Measurements from ENCODE around the gene MACROD1. TPM values are rescaled to one million over a fixed set of nuclear protein-coding genes. Genes with fewer than 3 reads are reported as not detected.

Gene MACROD1
- total RNA-seq, 1 donor from 2014 or later: 91.9 TPM

DNA sequence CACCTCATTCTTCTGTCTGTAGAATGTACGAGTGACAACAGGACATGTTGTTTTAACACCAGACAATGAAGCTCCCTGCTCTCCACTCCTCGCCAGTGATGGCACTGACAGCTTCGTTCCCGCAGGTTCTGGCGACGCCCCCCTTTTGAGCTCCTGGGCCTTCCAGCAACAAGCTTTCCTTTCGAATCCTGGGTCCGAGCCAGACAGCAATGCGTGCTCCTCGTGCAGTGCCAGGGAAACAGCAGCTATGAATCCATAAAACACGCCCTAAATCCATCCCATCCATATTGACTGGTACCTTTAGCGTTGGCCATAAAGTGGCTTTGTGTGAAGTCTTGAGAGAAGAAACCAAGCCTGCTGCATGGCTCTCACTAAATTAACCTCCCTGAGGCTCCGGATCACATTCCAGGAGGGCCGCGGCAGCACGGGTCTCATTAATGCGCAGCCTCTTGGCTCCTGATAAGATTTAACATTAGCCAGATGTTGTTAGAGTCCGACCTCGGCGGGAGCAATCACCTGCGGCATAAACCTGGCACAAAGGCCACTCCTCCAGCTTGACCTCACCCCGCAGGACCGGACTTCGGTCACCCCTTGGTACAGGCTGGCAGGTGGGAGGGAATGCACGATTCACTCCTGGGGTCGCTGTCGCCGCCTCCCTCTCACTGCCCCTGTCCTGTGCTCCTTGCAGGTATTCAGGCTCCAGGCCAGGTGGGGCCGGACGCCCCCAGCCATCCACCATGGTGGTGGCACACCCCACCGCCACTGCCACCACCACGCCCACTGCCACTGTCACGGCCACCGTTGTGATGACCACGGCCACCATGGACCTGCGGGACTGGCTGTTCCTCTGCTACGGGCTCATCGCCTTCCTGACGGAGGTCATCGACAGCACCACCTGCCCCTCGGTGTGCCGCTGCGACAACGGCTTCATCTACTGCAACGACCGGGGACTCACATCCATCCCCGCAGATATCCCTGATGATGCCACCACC is 50.1 kb downstream of the MACROD1 start:
- Histone ChIP-seq H3K27ac (ENCODE audit: low read depth, low read length) (no peak overlapping the region), H3K27me3 (ENCODE audit: control insufficient read depth in 3 of 3, insufficient read depth in 3 of 3, low read length in 3 of 3) (no peaks in the 10 kb centered on the region), H3K36me3 (ENCODE audit: control insufficient read depth in 3 of 3, insufficient read depth in 3 of 3, low read length in 3 of 3) (peaks cover 5 to 18% (median 6%) of the 10 kb centered on the region in 3 donors), H3K9ac (ENCODE audit: low read depth in 1 of 3, low read length in 3 of 3) (no peak overlapping the region), H3K9me3 (ENCODE audit: control insufficient read depth in 3 of 3, low read length in 3 of 3) (no peaks in the 10 kb centered on the region), H3K4me3 (ENCODE audit: low read length in 3 of 3) (no peak overlapping the region), H3K4me1 (ENCODE audit: control insufficient read depth in 3 of 3, insufficient read depth in 3 of 3, low read length in 3 of 3) (peaks cover 0 to 10% (median 6%) of the 10 kb centered on the region in 3 donors)

DNA sequence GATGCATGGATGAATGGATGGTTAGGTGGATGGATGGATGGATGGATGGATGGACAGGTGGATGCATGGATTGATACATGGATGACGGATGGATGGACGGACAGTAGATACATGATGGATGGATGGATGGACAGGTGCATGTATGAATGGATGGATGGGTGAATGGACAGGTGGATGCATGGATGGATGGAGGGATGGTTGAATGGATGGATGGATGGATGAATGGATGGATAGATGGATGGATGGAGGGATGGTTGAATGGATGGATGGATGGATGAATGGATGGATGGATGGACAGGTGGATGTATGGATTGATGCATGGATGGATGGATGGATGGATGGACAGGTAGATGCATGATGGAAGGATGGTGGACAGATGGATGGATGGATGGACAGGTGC is 51.7 kb downstream of the MACROD1 start:
- peaks cover 0 to 14% (median 3%) of the 10 kb centered on the region in 3 donors for H3K4me1 ChIP-seq (ENCODE audit: control insufficient read depth in 3 of 3, insufficient read depth in 3 of 3, low read length in 3 of 3)
- H3K9ac ChIP-seq (ENCODE audit: low read depth in 1 of 3, low read length in 3 of 3): no peak overlapping the region
- H3K27ac ChIP-seq (ENCODE audit: low read depth, low read length): no peak overlapping the region
- no peak overlapping the region for H3K4me3 ChIP-seq (ENCODE audit: low read length in 3 of 3)
- H3K27me3 ChIP-seq (ENCODE audit: control insufficient read depth in 3 of 3, insufficient read depth in 3 of 3, low read length in 3 of 3): no peaks in the 10 kb centered on the region
- H3K36me3 ChIP-seq (ENCODE audit: control insufficient read depth in 3 of 3, insufficient read depth in 3 of 3, low read length in 3 of 3): peaks cover 5 to 18% (median 6%) of the 10 kb centered on the region in 3 donors
- no peaks in the 10 kb centered on the region for H3K9me3 ChIP-seq (ENCODE audit: control insufficient read depth in 3 of 3, low read length in 3 of 3)

DNA sequence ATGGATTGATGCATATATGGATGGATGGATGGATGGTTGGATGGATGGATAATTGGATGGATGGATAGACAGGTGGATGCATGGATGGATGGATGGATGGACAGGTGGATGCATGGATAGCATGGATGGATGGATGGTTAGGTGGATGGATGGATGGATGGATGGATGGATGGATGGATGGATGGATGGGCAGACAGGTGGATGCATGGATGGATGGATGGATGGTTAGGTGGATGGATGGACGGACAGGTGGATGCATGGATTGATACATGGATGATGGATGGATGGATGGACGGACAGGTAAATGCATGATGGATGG is 52.5 kb downstream of the MACROD1 start:
- Histone ChIP-seq H3K27ac (ENCODE audit: low read depth, low read length) (no peak overlapping the region), H3K4me1 (ENCODE audit: control insufficient read depth in 3 of 3, insufficient read depth in 3 of 3, low read length in 3 of 3) (peaks cover 2 to 22% (median 2%) of the 10 kb centered on the region in 3 donors), H3K9me3 (ENCODE audit: control insufficient read depth in 3 of 3, low read length in 3 of 3) (no peaks in the 10 kb centered on the region), H3K27me3 (ENCODE audit: control insufficient read depth in 3 of 3, insufficient read depth in 3 of 3, low read length in 3 of 3) (no peaks in the 10 kb centered on the region), H3K4me3 (ENCODE audit: low read length in 3 of 3) (no peak overlapping the region), H3K36me3 (ENCODE audit: control insufficient read depth in 3 of 3, insufficient read depth in 3 of 3, low read length in 3 of 3) (peaks cover 5 to 18% (median 6%) of the 10 kb centered on the region in 3 donors), H3K9ac (ENCODE audit: low read depth in 1 of 3, low read length in 3 of 3) (no peak overlapping the region)

DNA sequence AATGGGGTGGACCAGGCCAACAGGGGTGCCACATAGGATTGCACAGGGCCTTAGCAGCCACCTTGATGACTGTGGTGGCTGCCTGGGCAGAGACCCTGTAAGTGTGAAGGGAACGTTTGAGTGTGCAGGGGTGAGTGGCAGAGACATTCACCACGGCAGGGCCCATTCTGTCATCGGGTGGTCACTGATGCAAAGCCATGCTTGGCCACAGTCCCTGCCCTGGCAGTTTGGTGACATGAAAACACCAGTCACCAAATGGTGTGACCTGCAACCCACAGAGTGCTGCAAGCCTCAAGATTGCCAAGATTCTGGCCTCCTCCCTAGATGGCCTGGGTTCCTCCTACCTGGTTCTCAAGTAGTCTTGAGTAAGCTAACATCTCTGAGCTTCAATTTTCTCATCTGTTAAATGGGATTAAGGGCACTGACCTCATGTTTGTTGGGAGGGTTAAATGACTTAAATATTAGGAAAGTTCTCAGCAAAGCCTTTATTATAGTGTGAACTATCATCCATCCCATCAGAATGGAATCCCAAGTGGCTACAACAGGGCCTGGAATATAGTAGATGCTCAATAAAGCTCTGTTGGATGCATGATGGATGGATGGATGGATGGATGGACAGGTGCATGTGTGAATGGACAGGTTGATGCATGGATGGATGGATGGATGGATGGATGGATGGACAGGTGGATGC is 53.0 kb downstream of the MACROD1 start:
- Histone ChIP-seq H3K27ac (ENCODE audit: low read depth, low read length) (no peak overlapping the region), H3K27me3 (ENCODE audit: control insufficient read depth in 3 of 3, insufficient read depth in 3 of 3, low read length in 3 of 3) (no peaks in the 10 kb centered on the region), H3K9me3 (ENCODE audit: control insufficient read depth in 3 of 3, low read length in 3 of 3) (no peaks in the 10 kb centered on the region)

DNA sequence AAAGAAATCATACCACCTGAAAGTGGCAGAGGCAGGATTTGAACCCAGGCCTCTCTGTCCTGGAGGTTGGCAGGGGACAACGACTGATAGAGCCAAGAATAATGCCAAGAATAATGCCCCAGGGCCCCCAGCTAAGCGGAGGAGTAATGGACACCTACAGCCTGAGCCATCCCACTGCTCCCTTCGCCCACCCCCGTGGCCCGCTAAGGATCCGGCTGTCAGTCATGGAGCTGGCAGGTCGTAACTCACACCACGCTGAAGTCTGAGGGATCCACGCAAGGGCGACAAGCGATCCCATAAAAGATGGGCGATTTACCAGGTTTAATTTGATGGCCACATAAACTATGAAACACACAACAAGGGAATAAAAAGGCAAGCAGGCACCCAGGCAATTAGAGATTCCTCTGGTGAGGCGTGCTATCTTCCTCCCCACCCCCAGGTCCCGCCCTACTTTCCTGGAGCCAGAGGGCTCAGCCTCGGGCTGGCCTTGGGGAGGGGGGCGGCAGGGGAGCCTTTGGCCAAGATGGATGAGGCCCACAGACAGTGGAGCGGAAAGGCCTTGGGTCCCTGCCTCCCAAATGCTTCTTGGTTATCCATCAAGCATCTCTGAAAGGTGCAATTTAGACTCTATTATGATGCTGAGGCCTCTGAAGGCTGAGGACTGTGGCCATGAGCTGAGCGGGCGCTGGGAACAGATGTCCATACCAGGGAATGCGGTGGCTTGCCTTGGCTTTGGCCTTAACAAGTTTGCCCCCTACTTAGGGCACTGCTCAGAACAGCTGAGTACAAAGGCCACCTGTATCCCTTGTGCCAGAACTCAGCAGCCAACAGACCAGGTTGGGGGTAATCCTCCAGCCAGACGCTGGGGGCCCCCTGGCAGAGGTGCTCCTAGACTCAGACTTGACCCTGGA is 55.2 kb downstream of the MACROD1 start:
- H3K27ac ChIP-seq (ENCODE audit: low read depth, low read length): no peak overlapping the region
- no peaks in the 10 kb centered on the region for H3K27me3 ChIP-seq (ENCODE audit: control insufficient read depth in 3 of 3, insufficient read depth in 3 of 3, low read length in 3 of 3)
- H3K36me3 ChIP-seq (ENCODE audit: control insufficient read depth in 3 of 3, insufficient read depth in 3 of 3, low read length in 3 of 3): peaks cover 0 to 13% (median 2%) of the 10 kb centered on the region in 3 donors
- H3K9me3 ChIP-seq (ENCODE audit: control insufficient read depth in 3 of 3, low read length in 3 of 3): no peaks in the 10 kb centered on the region
- no peak overlapping the region for H3K9ac ChIP-seq (ENCODE audit: low read depth in 1 of 3, low read length in 3 of 3)
- H3K4me1 ChIP-seq (ENCODE audit: control insufficient read depth in 3 of 3, insufficient read depth in 3 of 3, low read length in 3 of 3): peaks cover 7 to 41% (median 10%) of the 10 kb centered on the region in 3 donors
- no peak overlapping the region for H3K4me3 ChIP-seq (ENCODE audit: low read length in 3 of 3)

More for the DNA sequence above, 53.0 kb downstream of the MACROD1 start:
- Histone ChIP-seq H3K4me3 (ENCODE audit: low read length in 3 of 3) (no peak overlapping the region), H3K9ac (ENCODE audit: low read depth in 1 of 3, low read length in 3 of 3) (no peak overlapping the region), H3K4me1 (ENCODE audit: control insufficient read depth in 3 of 3, insufficient read depth in 3 of 3, low read length in 3 of 3) (peaks cover 2 to 26% (median 2%) of the 10 kb centered on the region in 3 donors), H3K36me3 (ENCODE audit: control insufficient read depth in 3 of 3, insufficient read depth in 3 of 3, low read length in 3 of 3) (peaks cover 5 to 18% (median 6%) of the 10 kb centered on the region in 3 donors)

DNA sequence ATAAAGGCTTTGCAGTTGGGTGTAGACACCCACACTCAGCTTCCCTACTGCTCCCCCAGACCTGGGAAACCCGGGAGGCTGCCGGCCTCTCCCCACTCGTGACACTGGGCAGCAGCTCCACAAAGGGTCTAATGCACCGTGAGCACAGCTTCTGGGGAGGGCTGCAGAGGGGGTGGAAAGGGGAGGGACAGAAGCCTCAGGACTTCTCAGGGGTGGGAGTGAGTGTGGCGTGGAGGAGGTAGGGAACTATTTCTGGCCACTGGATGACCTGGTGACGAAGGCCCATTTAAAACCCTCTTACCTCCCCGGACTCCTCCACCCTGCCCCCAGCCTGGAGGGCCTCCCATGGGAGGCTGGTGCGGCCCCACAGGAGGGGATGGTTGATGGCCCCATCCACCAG is 56.6 kb downstream of the MACROD1 start:
- H3K4me3 ChIP-seq (ENCODE audit: low read length in 3 of 3): no peak overlapping the region
- peaks cover 0 to 10% (median 2%) of the 10 kb centered on the region in 3 donors for H3K36me3 ChIP-seq (ENCODE audit: control insufficient read depth in 3 of 3, insufficient read depth in 3 of 3, low read length in 3 of 3)
- H3K27me3 ChIP-seq (ENCODE audit: control insufficient read depth in 3 of 3, insufficient read depth in 3 of 3, low read length in 3 of 3): no peaks in the 10 kb centered on the region
- H3K27ac ChIP-seq (ENCODE audit: low read depth, low read length): no peak overlapping the region
- H3K9me3 ChIP-seq (ENCODE audit: control insufficient read depth in 3 of 3, low read length in 3 of 3): no peaks in the 10 kb centered on the region
- no peak overlapping the region for H3K9ac ChIP-seq (ENCODE audit: low read depth in 1 of 3, low read length in 3 of 3)
- peaks cover 10 to 55% (median 21%) of the 10 kb centered on the region in 3 donors for H3K4me1 ChIP-seq (ENCODE audit: control insufficient read depth in 3 of 3, insufficient read depth in 3 of 3, low read length in 3 of 3)

DNA sequence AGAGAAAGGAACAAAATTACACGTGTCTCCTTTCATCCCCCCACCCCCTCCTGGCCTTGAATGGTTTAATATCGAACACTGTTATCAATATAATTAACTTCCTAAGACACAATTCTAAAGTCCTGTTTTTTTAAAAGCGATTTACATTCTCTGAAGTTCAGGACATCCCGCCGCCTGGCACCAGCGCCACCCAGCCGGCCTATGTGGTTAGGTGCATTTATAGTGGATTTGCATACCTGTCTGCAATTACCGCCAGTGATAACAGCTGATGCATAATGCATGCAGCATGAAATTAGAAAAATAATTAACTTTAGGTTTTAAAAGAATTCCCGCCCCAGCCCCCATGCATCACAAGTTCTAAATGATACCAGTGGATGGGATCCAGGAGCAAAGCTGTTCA is 58.6 kb downstream of the MACROD1 start:
- Histone ChIP-seq H3K9me3 (ENCODE audit: control insufficient read depth in 3 of 3, low read length in 3 of 3) (no peaks in the 10 kb centered on the region), H3K27me3 (ENCODE audit: control insufficient read depth in 3 of 3, insufficient read depth in 3 of 3, low read length in 3 of 3) (no peaks in the 10 kb centered on the region), H3K36me3 (ENCODE audit: control insufficient read depth in 3 of 3, insufficient read depth in 3 of 3, low read length in 3 of 3) (no peaks in the 10 kb centered on the region), H3K9ac (ENCODE audit: low read depth in 1 of 3, low read length in 3 of 3) (no peak overlapping the region), H3K4me1 (ENCODE audit: control insufficient read depth in 3 of 3, insufficient read depth in 3 of 3, low read length in 3 of 3) (peaks cover 12 to 72% (median 34%) of the 10 kb centered on the region in 3 donors), H3K4me3 (ENCODE audit: low read length in 3 of 3) (no peak overlapping the region), H3K27ac (ENCODE audit: low read depth, low read length) (no peak overlapping the region)

DNA sequence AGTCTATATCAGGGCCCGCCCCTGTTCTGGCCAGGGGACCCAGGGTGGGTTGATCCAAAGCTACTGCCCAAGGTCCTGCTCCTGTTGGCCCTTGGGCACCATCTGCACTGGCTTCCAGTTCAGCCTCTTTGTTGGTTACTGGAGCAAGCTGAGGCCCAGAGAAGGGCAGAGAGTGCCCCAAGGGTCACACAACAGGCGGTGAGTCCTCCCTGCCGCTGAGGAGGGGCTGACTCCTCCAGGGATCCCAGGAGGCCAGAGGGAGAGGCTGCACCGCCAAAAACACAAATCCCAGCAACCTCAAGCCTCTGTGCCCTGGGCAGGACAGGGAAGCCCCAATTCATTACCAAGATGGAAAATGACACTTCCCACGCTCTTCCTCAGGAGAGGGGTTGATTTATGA is 61.3 kb downstream of the MACROD1 start:
- Histone ChIP-seq H3K9ac (ENCODE audit: low read depth in 1 of 3, low read length in 3 of 3) (no peak overlapping the region), H3K4me3 (ENCODE audit: low read length in 3 of 3) (no peak overlapping the region), H3K4me1 (ENCODE audit: control insufficient read depth in 3 of 3, insufficient read depth in 3 of 3, low read length in 3 of 3) (peaks cover 29 to 86% (median 56%) of the 10 kb centered on the region in 3 donors), H3K36me3 (ENCODE audit: control insufficient read depth in 3 of 3, insufficient read depth in 3 of 3, low read length in 3 of 3) (no peaks in the 10 kb centered on the region), H3K27me3 (ENCODE audit: control insufficient read depth in 3 of 3, insufficient read depth in 3 of 3, low read length in 3 of 3) (no peaks in the 10 kb centered on the region), H3K27ac (ENCODE audit: low read depth, low read length) (no peak overlapping the region), H3K9me3 (ENCODE audit: control insufficient read depth in 3 of 3, low read length in 3 of 3) (no peaks in the 10 kb centered on the region)

DNA sequence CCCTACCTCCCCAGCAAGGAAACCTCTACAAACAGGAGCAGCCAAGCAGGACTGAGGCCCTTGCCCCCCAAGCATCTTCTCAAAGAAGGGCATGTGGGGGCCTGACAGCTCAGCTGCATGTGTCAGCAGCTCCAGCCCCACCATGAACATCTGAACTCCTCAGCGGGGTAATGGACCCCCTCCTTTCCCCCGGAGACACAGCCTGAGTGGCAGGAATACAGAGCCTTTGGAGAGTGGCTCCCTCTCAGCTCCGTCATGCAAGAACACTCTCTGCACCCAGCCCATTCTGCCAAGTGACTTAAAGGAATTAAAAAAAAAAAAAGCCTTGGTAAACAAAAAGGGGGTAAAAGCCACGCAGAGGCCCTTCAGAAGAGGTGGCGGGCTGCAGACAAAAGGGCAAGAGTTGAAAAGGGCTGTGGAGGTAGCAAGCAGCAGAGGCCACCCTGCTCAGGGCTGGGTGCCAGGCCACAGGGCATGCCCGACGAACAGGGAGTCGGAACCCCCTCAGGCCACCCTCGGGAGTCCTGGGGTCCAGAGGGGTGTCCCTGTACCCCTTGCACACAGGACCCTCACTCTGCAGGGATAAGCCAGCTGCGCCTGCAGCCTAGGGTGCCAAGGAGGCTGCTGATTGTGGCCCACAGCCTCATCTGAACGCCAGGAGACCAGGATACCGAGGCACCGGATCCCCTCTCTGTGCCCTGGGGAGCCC is 62.5 kb downstream of the MACROD1 start:
- Histone ChIP-seq H3K4me1 (ENCODE audit: control insufficient read depth in 3 of 3, insufficient read depth in 3 of 3, low read length in 3 of 3) (peaks cover 26 to 86% (median 63%) of the 10 kb centered on the region in 3 donors), H3K27me3 (ENCODE audit: control insufficient read depth in 3 of 3, insufficient read depth in 3 of 3, low read length in 3 of 3) (no peaks in the 10 kb centered on the region), H3K36me3 (ENCODE audit: control insufficient read depth in 3 of 3, insufficient read depth in 3 of 3, low read length in 3 of 3) (no peaks in the 10 kb centered on the region), H3K27ac (ENCODE audit: low read depth, low read length) (no peak overlapping the region), H3K9me3 (ENCODE audit: control insufficient read depth in 3 of 3, low read length in 3 of 3) (no peaks in the 10 kb centered on the region), H3K9ac (ENCODE audit: low read depth in 1 of 3, low read length in 3 of 3) (no peak overlapping the region), H3K4me3 (ENCODE audit: low read length in 3 of 3) (no peak overlapping the region)
